Activated CD8-positive, alpha-beta T cell treated with anti-CD3 and anti-CD28 coated beads for 36 hours (primary cell): ENCODE results near the gene CXXC4. TPM values are rescaled to one million over a fixed set of nuclear protein-coding genes. Genes with fewer than 3 reads are reported as not detected.

Source experiments
- ATAC-seq: fragments of 200-7000 bp; cut with Tn5 transposase; one replicate; pipeline ENCODE4 v1.10.0; 2021; ENCODE audit warnings: mild to moderate bottlenecking, moderate library complexity
- CTCF ChIA-PET: fragments of 350-600 bp; sonication (Branson Sonifier 250); formaldehyde crosslinking; loops from one replicate; lab custom pipeline; 2021; ENCODE audit warnings: antibody characterized with exemption; lab: Charles Lee
- POLR2A ChIA-PET: fragments of 350-600 bp; sonication (Branson Sonifier 250); formaldehyde crosslinking; loops from one replicate; lab custom pipeline; 2021; ENCODE audit warnings: antibody characterized with exemption; lab: Charles Lee
- DNase-seq: peaks from one replicate; pipeline ENCODE4 v3.0.0-alpha.2; 2020
- H3K27ac Mint-ChIP-seq: one replicate; pipeline ENCODE4 v1.8.0; 2021; ENCODE audit warnings: mild to moderate bottlenecking, mixed read lengths
- H3K27me3 Mint-ChIP-seq: one replicate; pipeline ENCODE4 v1.8.0; 2021; ENCODE audit warnings: mixed read lengths
- H3K36me3 Mint-ChIP-seq: one replicate; pipeline ENCODE4 v1.8.0; 2021; ENCODE audit warnings: low read depth, mixed read lengths
- H3K4me1 Mint-ChIP-seq: one replicate; pipeline ENCODE4 v1.8.0; 2021; ENCODE audit warnings: low read depth, mixed read lengths
- H3K4me3 Mint-ChIP-seq: one replicate; pipeline ENCODE4 v1.8.0; 2021; ENCODE audit warnings: mild to moderate bottlenecking, moderate library complexity, mixed read lengths
- H3K9me3 Mint-ChIP-seq: one replicate; pipeline ENCODE4 v1.8.0; 2021; ENCODE audit warnings: mixed read lengths
- CTCF ChIP-seq: fragments of 200-600 bp; IDR thresholded peaks from one replicate; pipeline ENCODE4 v1.8.0; 2022; ENCODE audit warnings: antibody characterized with exemption, mild to moderate bottlenecking
- intact Hi-C: fragments of 100-400 bp; cut with micrococcal nuclease; formaldehyde crosslinking; loops from one replicate; pipeline ENCODE4 v1.10.0; 2022
- total RNA-seq, 2 experiments: library from RNA; stranded (reverse); gene quantifications; one replicate each; pipeline ENCODE4 v1.2.3, GENCODE V29; 2021

The CXXC4 gene
- total RNA-seq, 2 experiments from 2014 or later: not detected

DNA sequence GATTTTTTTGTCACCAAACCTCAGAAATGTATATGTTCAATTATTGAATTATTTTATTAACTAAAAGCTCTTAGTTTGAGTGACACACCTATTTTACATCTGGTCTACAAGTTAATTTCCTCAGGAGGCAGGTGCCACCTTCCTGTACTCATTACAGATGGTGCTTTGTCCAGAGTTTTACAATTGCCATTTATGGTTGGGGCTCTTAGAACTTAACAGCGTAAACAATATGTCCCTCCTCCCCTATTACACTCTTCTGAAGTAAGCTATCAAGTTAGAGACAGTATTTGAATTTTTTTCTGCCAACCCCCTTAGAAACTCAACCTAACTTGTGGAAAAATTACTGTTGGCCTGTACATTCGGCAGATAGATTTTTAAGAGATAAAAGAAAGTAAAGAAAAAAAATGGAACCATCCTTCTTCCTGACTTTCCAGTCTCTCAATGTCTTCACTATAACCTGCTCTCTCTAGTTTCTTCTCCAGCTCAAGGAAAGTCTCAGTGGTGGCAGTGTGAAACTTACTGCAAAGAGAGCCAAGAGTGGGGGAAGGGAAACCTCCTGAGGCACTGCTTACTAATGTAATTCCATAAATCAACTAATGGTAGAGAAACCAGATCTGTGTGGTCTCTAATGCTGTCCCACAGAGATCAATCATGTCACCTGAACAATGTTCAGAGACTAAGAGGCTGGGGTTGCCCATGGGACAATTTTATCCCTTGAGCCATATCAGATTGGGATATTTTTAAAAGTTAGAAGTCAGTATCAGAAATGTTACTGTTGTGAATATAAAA lies 7.8 kb downstream of the CXXC4 start:
- H3K4me1 Mint-ChIP-seq: peaks cover 16% of the 10 kb centered on the region
- H3K27me3 Mint-ChIP-seq: peaks cover 38% of the 10 kb centered on the region
- POLR2A ChIA-PET: no interaction called here
- CTCF ChIA-PET: no interaction called here
- H3K4me3 Mint-ChIP-seq: no peak overlapping the region
- no peak for TF ChIP-seq CTCF
- H3K27ac Mint-ChIP-seq: no peak overlapping the region
- intact Hi-C loops: no loop called here
- H3K36me3 Mint-ChIP-seq: no peaks in the 10 kb centered on the region
- no peak for DNase-seq
- H3K9me3 Mint-ChIP-seq: no peaks in the 10 kb centered on the region
- ATAC-seq: no peak

DNA sequence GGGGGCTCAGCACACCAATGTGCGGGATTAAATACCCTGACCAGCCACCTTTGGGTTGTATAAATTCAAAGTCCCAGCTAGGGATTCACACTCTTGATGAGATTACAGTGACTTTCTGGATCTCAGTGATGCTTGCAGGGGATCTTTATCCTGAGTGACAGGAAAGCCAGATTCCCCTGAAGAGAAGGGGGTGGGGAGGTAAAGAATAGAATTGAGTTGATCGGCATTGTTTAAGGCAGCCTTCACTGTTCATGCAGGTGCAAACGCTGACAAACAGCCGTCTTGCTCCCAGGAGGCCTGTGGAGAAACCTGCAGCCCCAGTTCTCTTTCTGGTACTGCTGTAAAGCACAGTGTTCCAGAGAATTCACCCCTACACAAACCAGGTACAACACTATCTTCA lies 19.0 kb downstream of the CXXC4 start:
- Mint-ChIP-seq H3K9me3 (no peaks in the 10 kb centered on the region), H3K4me3 (no peak overlapping the region), H3K27me3 (peaks cover 2% of the 10 kb centered on the region), H3K36me3 (no peaks in the 10 kb centered on the region), H3K4me1 (no peaks in the 10 kb centered on the region), H3K27ac (no peak overlapping the region)
- no peak for TF ChIP-seq CTCF
- ATAC-seq (no peak), DNase-seq (no peak)
- intact Hi-C loops: no loop called here
- CTCF ChIA-PET: no interaction called here
- POLR2A ChIA-PET: no interaction called here

GRCh38 chr4:104472766-104473165 lies 21.9 kb downstream of the CXXC4 start:
- no peaks in the 10 kb centered on the region for H3K9me3 Mint-ChIP-seq
- peaks cover 3% of the 10 kb centered on the region for H3K27me3 Mint-ChIP-seq
- ATAC-seq (no peak), DNase-seq (no peak)
- POLR2A ChIA-PET: no interaction called here
- intact Hi-C loops: no loop called here
- TF ChIP-seq CTCF: no peak
- H3K4me3 Mint-ChIP-seq: no peak overlapping the region
- H3K36me3 Mint-ChIP-seq: no peaks in the 10 kb centered on the region
- H3K27ac Mint-ChIP-seq: no peak overlapping the region
- H3K4me1 Mint-ChIP-seq: no peaks in the 10 kb centered on the region
- CTCF ChIA-PET: no interaction called here

DNA sequence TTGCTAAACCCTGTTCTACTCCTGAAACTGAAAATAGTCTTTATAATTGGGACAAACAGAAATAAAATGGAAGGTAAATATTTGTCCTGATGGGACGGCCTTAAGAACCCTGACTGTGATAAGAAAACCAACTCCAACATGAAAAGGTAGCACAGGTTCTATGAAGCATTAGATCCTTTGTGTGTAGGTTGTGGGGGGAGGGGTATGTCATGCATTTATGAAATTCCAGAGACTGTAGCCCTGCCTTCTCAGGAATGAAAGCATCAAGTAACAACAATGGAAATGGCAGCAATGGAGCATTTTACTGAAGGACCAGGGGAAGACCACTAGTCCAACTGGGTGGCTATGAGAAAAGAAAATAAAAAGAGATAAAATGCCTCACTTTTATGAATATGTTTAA lies 23.9 kb downstream of the CXXC4 start:
- Mint-ChIP-seq H3K4me1 (no peaks in the 10 kb centered on the region), H3K4me3 (no peak overlapping the region), H3K36me3 (no peaks in the 10 kb centered on the region), H3K27ac (no peak overlapping the region), H3K27me3 (peaks cover 3% of the 10 kb centered on the region), H3K9me3 (no peaks in the 10 kb centered on the region)
- intact Hi-C loops: no loop called here
- DNase-seq (no peak), ATAC-seq (no peak)
- ChIA-PET CTCF (no interaction called here), POLR2A (interaction anchor here (0.7 kb wide), 1 partner anchor 955 kb away, joined by 3 read pairs; no protein-coding TSS in a partner anchor)
- no peak for TF ChIP-seq CTCF

- POLR2A ChIA-PET: no interaction called here
- Mint-ChIP-seq H3K9me3 (no peaks in the 10 kb centered on the region), H3K36me3 (no peaks in the 10 kb centered on the region), H3K4me1 (no peaks in the 10 kb centered on the region), H3K4me3 (no peak overlapping the region), H3K27ac (no peak overlapping the region), H3K27me3 (peaks cover 3% of the 10 kb centered on the region)
- CTCF ChIA-PET: interaction anchor here (1.3 kb wide), 1 partner anchor 30 kb away, joined by 4 read pairs; no protein-coding TSS in a partner anchor
- TF ChIP-seq CTCF: no peak
- DNase-seq (no peak), ATAC-seq (no peak)
- intact Hi-C loops: no loop called here
These were observed 24.9 kb downstream of the CXXC4 start for GRCh38 chr4:104469794-104470193.
